CD4-positive, CD25-positive, alpha-beta regulatory T cell (primary cell): ENCODE measurements around the gene DYNC2LI1. TPM values are rescaled to one million over a fixed set of nuclear protein-coding genes. Genes with fewer than 3 reads are reported as not detected.

Experiments
- ATAC-seq, 2 donors: fragments of 150-1000 bp; cut with Tn5 transposase; one replicate each; pipeline ENCODE4 v1.10.0; 2021; ENCODE audit warnings: low read depth in 2 of 2, moderate number of reproducible peaks in 2 of 2, moderate library complexity in 1 of 2
- DNase-seq, 3 donors: peaks; one replicate each; pipeline versions ENCODE4 v3.0.0 to v3.0.0-alpha.2; 2012 to 2022; ENCODE audit warnings: mixed read lengths in 1 of 3
- H3K27ac ChIP-seq: one replicate; pipeline ENCODE4 v1.7.0; 2013; ENCODE audit warnings: mild to moderate bottlenecking, low read length; ENCODE audit not compliant: insufficient read depth, poor library complexity, severe bottlenecking
- H3K27me3 ChIP-seq: one replicate; pipeline ENCODE4 v1.7.0; 2013; ENCODE audit warnings: low read length; ENCODE audit not compliant: control insufficient read depth, insufficient read depth
- H3K36me3 ChIP-seq: one replicate; pipeline ENCODE4 v1.7.0; 2013; ENCODE audit warnings: mild to moderate bottlenecking, low read length, moderate library complexity; ENCODE audit not compliant: control insufficient read depth, insufficient read depth
- H3K4me1 ChIP-seq: 2 replicates; pipeline ENCODE4 v1.7.0; 2013; ENCODE audit warnings: mild to moderate bottlenecking, low read length; ENCODE audit not compliant: insufficient read depth, control insufficient read depth, poor library complexity, severe bottlenecking
- H3K4me3 ChIP-seq: one replicate; pipeline ENCODE4 v1.7.0; 2013; ENCODE audit warnings: low read depth, mild to moderate bottlenecking, low read length, moderate library complexity
- H3K9me3 ChIP-seq, 2 experiments: 1 replicate in 1 of 2; 2 replicates in 1 of 2; pipeline ENCODE4 v1.7.0; 2013; ENCODE audit warnings: low read length in 2 of 2, mild to moderate bottlenecking in 1 of 2, moderate library complexity in 1 of 2; ENCODE audit not compliant: control insufficient read depth in 2 of 2
- H3K27ac Mint-ChIP-seq, 3 donors: one replicate each; pipeline ENCODE4 v1.8.0; 2020 to 2022; ENCODE audit warnings: mild to moderate bottlenecking in 3 of 3, mixed read lengths in 3 of 3, moderate library complexity in 2 of 3
- H3K27me3 Mint-ChIP-seq: one replicate; pipeline ENCODE4 v1.8.0; 2022; ENCODE audit warnings: mild to moderate bottlenecking, mixed read lengths
- H3K36me3 Mint-ChIP-seq: one replicate; pipeline ENCODE4 v1.8.0; 2020; ENCODE audit warnings: mixed read lengths
- H3K4me1 Mint-ChIP-seq, 4 donors: one replicate each; pipeline ENCODE4 v1.8.0; 2020 to 2022; ENCODE audit warnings: mixed read lengths in 4 of 4, mild to moderate bottlenecking in 1 of 4
- H3K4me3 Mint-ChIP-seq, 4 donors: one replicate each; pipeline ENCODE4 v1.8.0; 2020 to 2022; ENCODE audit warnings: mild to moderate bottlenecking in 4 of 4, mixed read lengths in 4 of 4, moderate library complexity in 3 of 4
- H3K9me3 Mint-ChIP-seq, 7 donors: one replicate each; pipeline ENCODE4 v1.8.0; 2020 to 2022; ENCODE audit warnings: mixed read lengths in 7 of 7, mild to moderate bottlenecking in 3 of 7, moderate library complexity in 2 of 7
- polyA plus RNA-seq, 4 donors: library from polyadenylated mRNA; unstranded; fragments of 300-500 nt; fragmentation: Illumina TruSeq; gene quantifications; one replicate each; pipeline ENCODE4 v1.2.3, GENCODE V29; 2021
- total RNA-seq: library from RNA; stranded (reverse); gene quantifications from one replicate; pipeline ENCODE4 v1.2.3, GENCODE V29; 2022

The DYNC2LI1 gene
- total and polyA plus RNA-seq, 5 donors from 2014 or later, result 2.1 to 5.8 (median 3.1) TPM

GRCh38 chr2:43736637-43737036 is 37.2 kb upstream of the DYNC2LI1 start:
- peaks cover 0 to 2% (median 0%) of the 10 kb centered on the region in 7 donors for H3K9me3 Mint-ChIP-seq
- no peak overlapping the region for H3K27ac Mint-ChIP-seq
- no peak overlapping the region for H3K4me3 Mint-ChIP-seq
- Histone ChIP-seq H3K27me3 (no peaks in the 10 kb centered on the region), H3K27ac (no peak overlapping the region), H3K4me3 (no peak overlapping the region), H3K9me3 (no peaks in the 10 kb centered on the region), H3K4me1 (no peaks in the 10 kb centered on the region), H3K36me3 (no peaks in the 10 kb centered on the region)
- ATAC-seq, result no peak
- no peak for DNase-seq
- H3K27me3 Mint-ChIP-seq, result peaks cover 37% of the 10 kb centered on the region
- H3K36me3 Mint-ChIP-seq, result no peaks in the 10 kb centered on the region
- H3K4me1 Mint-ChIP-seq, result no peaks in the 10 kb centered on the region

GRCh38 chr2:43737097-43737854 is 36.6 kb upstream of the DYNC2LI1 start:
- Mint-ChIP-seq H3K36me3 (no peaks in the 10 kb centered on the region), H3K4me1 (no peaks in the 10 kb centered on the region), H3K9me3 (peaks cover 0 to 2% (median 0%) of the 10 kb centered on the region in 7 donors), H3K4me3 (no peak overlapping the region), H3K27ac (no peak overlapping the region), H3K27me3 (peaks cover 37% of the 10 kb centered on the region)
- no peaks in the 10 kb centered on the region for H3K9me3 ChIP-seq
- no peak for ATAC-seq
- DNase-seq, result no peak
- no peak overlapping the region for H3K4me3 ChIP-seq
- H3K27me3 ChIP-seq, result no peaks in the 10 kb centered on the region
- H3K27ac ChIP-seq, result no peak overlapping the region
- no peaks in the 10 kb centered on the region for H3K36me3 ChIP-seq
- no peaks in the 10 kb centered on the region for H3K4me1 ChIP-seq

- Mint-ChIP-seq H3K4me1 (no peaks in the 10 kb centered on the region), H3K36me3 (no peaks in the 10 kb centered on the region), H3K4me3 (no peak overlapping the region), H3K9me3 (peaks cover 0 to 2% (median 0%) of the 10 kb centered on the region in 7 donors), H3K27ac (no peak overlapping the region), H3K27me3 (peaks cover 37% of the 10 kb centered on the region)
- H3K27ac ChIP-seq, result no peak overlapping the region
- H3K4me1 ChIP-seq, result no peaks in the 10 kb centered on the region
- H3K9me3 ChIP-seq, result no peaks in the 10 kb centered on the region
- no peak overlapping the region for H3K4me3 ChIP-seq
- H3K36me3 ChIP-seq, result no peaks in the 10 kb centered on the region
- ATAC-seq (no peak), DNase-seq (no peak)
- no peaks in the 10 kb centered on the region for H3K27me3 ChIP-seq
Measured at GRCh38 chr2:43737855-43738254, 36.0 kb upstream of the DYNC2LI1 start.

- Mint-ChIP-seq H3K4me1 (no peaks in the 10 kb centered on the region), H3K4me3 (no peak overlapping the region), H3K27ac (no peak overlapping the region), H3K9me3 (peaks cover 0 to 2% (median 0%) of the 10 kb centered on the region in 7 donors), H3K36me3 (no peaks in the 10 kb centered on the region), H3K27me3 (peaks cover 37% of the 10 kb centered on the region)
- Histone ChIP-seq H3K27me3 (no peaks in the 10 kb centered on the region), H3K4me1 (no peaks in the 10 kb centered on the region), H3K27ac (no peak overlapping the region), H3K36me3 (no peaks in the 10 kb centered on the region), H3K9me3 (no peaks in the 10 kb centered on the region), H3K4me3 (no peak overlapping the region)
- no peak for ATAC-seq
- DNase-seq, result no peak
Measured at GRCh38 chr2:43738257-43738656, 35.6 kb upstream of the DYNC2LI1 start.

GRCh38 chr2:43743706-43744105 is 30.1 kb upstream of the DYNC2LI1 start:
- no peaks in the 10 kb centered on the region for H3K9me3 ChIP-seq

GRCh38 chr2:43745457-43745856 is 28.4 kb upstream of the DYNC2LI1 start:
- DNase-seq (no peak), ATAC-seq (no peak)
- Mint-ChIP-seq H3K27me3 (peaks cover 12% of the 10 kb centered on the region), H3K9me3 (no peaks in the 10 kb centered on the region), H3K4me3 (no peak overlapping the region), H3K27ac (no peak overlapping the region), H3K36me3 (no peaks in the 10 kb centered on the region), H3K4me1 (no peaks in the 10 kb centered on the region)
- Histone ChIP-seq H3K4me1 (no peaks in the 10 kb centered on the region), H3K36me3 (no peaks in the 10 kb centered on the region), H3K9me3 (no peaks in the 10 kb centered on the region), H3K27me3 (no peaks in the 10 kb centered on the region), H3K27ac (no peak overlapping the region), H3K4me3 (no peak overlapping the region)

More at GRCh38 chr2:43743706-43744105, 30.1 kb upstream of the DYNC2LI1 start:
- no peaks in the 10 kb centered on the region for H3K4me1 ChIP-seq
- DNase-seq (no peak), ATAC-seq (no peak)
- H3K27ac Mint-ChIP-seq, result no peak overlapping the region
- no peak overlapping the region for H3K4me3 ChIP-seq
- peaks cover 19% of the 10 kb centered on the region for H3K27me3 Mint-ChIP-seq
- no peak overlapping the region for H3K27ac ChIP-seq
- no peaks in the 10 kb centered on the region for H3K9me3 Mint-ChIP-seq
- H3K4me3 Mint-ChIP-seq, result no peak overlapping the region
- no peaks in the 10 kb centered on the region for H3K27me3 ChIP-seq
- H3K36me3 Mint-ChIP-seq, result no peaks in the 10 kb centered on the region
- H3K4me1 Mint-ChIP-seq, result no peaks in the 10 kb centered on the region
- H3K36me3 ChIP-seq, result no peaks in the 10 kb centered on the region

GRCh38 chr2:43748333-43748732 is 25.5 kb upstream of the DYNC2LI1 start:
- no peak overlapping the region for H3K4me3 ChIP-seq
- H3K4me1 ChIP-seq, result no peaks in the 10 kb centered on the region
- Mint-ChIP-seq H3K4me1 (no peaks in the 10 kb centered on the region), H3K36me3 (no peaks in the 10 kb centered on the region), H3K27me3 (peaks cover 23% of the 10 kb centered on the region), H3K27ac (no peak overlapping the region), H3K4me3 (no peak overlapping the region), H3K9me3 (peaks cover 0 to 1% (median 0%) of the 10 kb centered on the region in 7 donors)
- DNase-seq, result no peak
- no peak overlapping the region for H3K27ac ChIP-seq
- H3K36me3 ChIP-seq, result no peaks in the 10 kb centered on the region
- H3K9me3 ChIP-seq, result no peaks in the 10 kb centered on the region
- H3K27me3 ChIP-seq, result peaks cover 2% of the 10 kb centered on the region
- no peak for ATAC-seq

GRCh38 chr2:43749583-43749982 is 24.3 kb upstream of the DYNC2LI1 start:
- no peaks in the 10 kb centered on the region for H3K36me3 ChIP-seq
- H3K36me3 Mint-ChIP-seq, result no peaks in the 10 kb centered on the region
- H3K4me3 Mint-ChIP-seq, result no peak overlapping the region
- no peaks in the 10 kb centered on the region for H3K9me3 ChIP-seq
- no peaks in the 10 kb centered on the region for H3K4me1 ChIP-seq
- H3K4me1 Mint-ChIP-seq, result no peaks in the 10 kb centered on the region
- no peak overlapping the region for H3K4me3 ChIP-seq
- peaks cover 2% of the 10 kb centered on the region for H3K27me3 ChIP-seq
- DNase-seq (no peak), ATAC-seq (no peak)
- H3K27ac Mint-ChIP-seq, result no peak overlapping the region
- H3K9me3 Mint-ChIP-seq, result peaks cover 0 to 1% (median 0%) of the 10 kb centered on the region in 7 donors
- no peak overlapping the region for H3K27ac ChIP-seq
- peaks cover 16% of the 10 kb centered on the region for H3K27me3 Mint-ChIP-seq
